Immature natural killer cell (primary cell): ENCODE measurements around the gene NAP1L1. TPM values are rescaled to one million over a fixed set of nuclear protein-coding genes. Genes with fewer than 3 reads are reported as not detected.

Source experiments
- DNase-seq, 3 donors: peaks; one replicate each; pipeline ENCODE4 v3.0.0; 2022; ENCODE audit warnings: mixed read lengths in 1 of 3
- H3K27ac Mint-ChIP-seq, 6 donors: one replicate each; pipeline ENCODE4 v1.8.0; 2020; ENCODE audit warnings: mixed read lengths in 6 of 6, mild to moderate bottlenecking in 5 of 6, inconsistent platforms in 4 of 6, moderate library complexity in 3 of 6
- H3K27me3 Mint-ChIP-seq, 3 donors: one replicate each; pipeline ENCODE4 v1.8.0; 2020 to 2021; ENCODE audit warnings: low read depth in 3 of 3, mild to moderate bottlenecking in 3 of 3, mixed read lengths in 3 of 3, moderate library complexity in 3 of 3, inconsistent platforms in 1 of 3
- H3K36me3 Mint-ChIP-seq, 3 donors: one replicate each; pipeline ENCODE4 v1.8.0; 2020; ENCODE audit warnings: mixed read lengths in 3 of 3, inconsistent platforms in 2 of 3, mild to moderate bottlenecking in 2 of 3
- H3K4me1 Mint-ChIP-seq, 2 donors: one replicate each; pipeline ENCODE4 v1.8.0; 2020; ENCODE audit warnings: inconsistent platforms in 2 of 2, mild to moderate bottlenecking in 2 of 2, mixed read lengths in 2 of 2, moderate library complexity in 1 of 2
- H3K4me3 Mint-ChIP-seq, 5 donors: one replicate each; pipeline ENCODE4 v1.8.0; 2020; ENCODE audit warnings: mild to moderate bottlenecking in 5 of 5, mixed read lengths in 5 of 5, inconsistent platforms in 3 of 5, moderate library complexity in 3 of 5
- H3K9me3 Mint-ChIP-seq, 6 donors: one replicate each; pipeline ENCODE4 v1.8.0; 2020; ENCODE audit warnings: mild to moderate bottlenecking in 6 of 6, mixed read lengths in 6 of 6, inconsistent platforms in 4 of 6, moderate library complexity in 3 of 6
- polyA plus RNA-seq, 3 donors: library from polyadenylated mRNA; unstranded; fragments of 300-500 nt; fragmentation: Illumina TruSeq; gene quantifications; one replicate each; pipeline ENCODE4 v1.2.3, GENCODE V29; 2021

The NAP1L1 gene
- 100 to 1,000 TPM in 1 of 3 donors, 10 to 100 TPM in 2; 66.9 to 108 (median 90.2) TPM for polyA plus RNA-seq

GRCh38 chr12:76083904-76084862 lies at the start of gene NAP1L1:
TSS of gene NAP1L1 (minus strand) at chr12:76084685. CDS start at chr12:76074219, 10,466 bp downstream.
- H3K36me3 Mint-ChIP-seq: no peaks in the 10 kb centered on the region
- peaks cover 11 to 18% (median 13%) of the 10 kb centered on the region in 3 donors for H3K27me3 Mint-ChIP-seq
- DNase-seq: peak; percentile 97
- peaks cover 30 to 61% of the 10 kb centered on the region in 2 donors for H3K4me1 Mint-ChIP-seq
- H3K9me3 Mint-ChIP-seq: no peaks in the 10 kb centered on the region
- H3K27ac Mint-ChIP-seq: peak within 1 kb of the TSS; percentile 98 to 99 (median 99)
- peak within 1 kb of the TSS; percentile 94 to 98 (median 97) for H3K4me3 Mint-ChIP-seq

- no peak for DNase-seq
- H3K36me3 Mint-ChIP-seq: no peaks in the 10 kb centered on the region
- no peaks in the 10 kb centered on the region for H3K9me3 Mint-ChIP-seq
- H3K27ac Mint-ChIP-seq: no peak overlapping the region
- H3K27me3 Mint-ChIP-seq: peaks cover 2 to 5% (median 5%) of the 10 kb centered on the region in 3 donors
- H3K4me1 Mint-ChIP-seq: no peaks in the 10 kb centered on the region
- no peak overlapping the region for H3K4me3 Mint-ChIP-seq
Observed at GRCh38 chr12:76127588-76127987, 43.1 kb upstream of the NAP1L1 start.

DNA sequence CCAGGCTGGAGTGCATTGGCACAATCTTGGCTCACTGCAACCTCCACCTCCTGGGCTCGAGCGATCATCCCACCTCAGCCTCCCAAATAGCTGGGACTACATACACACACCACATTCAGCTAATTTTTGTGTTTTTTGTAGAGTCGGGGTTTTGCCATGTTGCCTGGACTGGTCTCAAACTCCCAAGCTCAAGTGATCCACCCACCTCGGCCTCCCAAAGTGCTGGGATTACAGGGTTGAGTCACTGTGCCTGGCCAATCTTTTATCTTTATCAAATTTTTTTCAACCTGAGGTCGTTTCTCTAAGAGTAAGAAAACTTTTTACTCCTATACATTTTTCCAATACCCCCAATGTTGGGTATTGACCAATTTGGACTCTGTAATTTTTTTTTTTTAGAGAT lies 40.0 kb upstream of the NAP1L1 start:
- no peak overlapping the region for H3K4me3 Mint-ChIP-seq
- no peak for DNase-seq
- H3K9me3 Mint-ChIP-seq: no peaks in the 10 kb centered on the region
- no peaks in the 10 kb centered on the region for H3K4me1 Mint-ChIP-seq
- H3K36me3 Mint-ChIP-seq: no peaks in the 10 kb centered on the region
- no peak overlapping the region for H3K27ac Mint-ChIP-seq
- no peaks in the 10 kb centered on the region for H3K27me3 Mint-ChIP-seq

DNA sequence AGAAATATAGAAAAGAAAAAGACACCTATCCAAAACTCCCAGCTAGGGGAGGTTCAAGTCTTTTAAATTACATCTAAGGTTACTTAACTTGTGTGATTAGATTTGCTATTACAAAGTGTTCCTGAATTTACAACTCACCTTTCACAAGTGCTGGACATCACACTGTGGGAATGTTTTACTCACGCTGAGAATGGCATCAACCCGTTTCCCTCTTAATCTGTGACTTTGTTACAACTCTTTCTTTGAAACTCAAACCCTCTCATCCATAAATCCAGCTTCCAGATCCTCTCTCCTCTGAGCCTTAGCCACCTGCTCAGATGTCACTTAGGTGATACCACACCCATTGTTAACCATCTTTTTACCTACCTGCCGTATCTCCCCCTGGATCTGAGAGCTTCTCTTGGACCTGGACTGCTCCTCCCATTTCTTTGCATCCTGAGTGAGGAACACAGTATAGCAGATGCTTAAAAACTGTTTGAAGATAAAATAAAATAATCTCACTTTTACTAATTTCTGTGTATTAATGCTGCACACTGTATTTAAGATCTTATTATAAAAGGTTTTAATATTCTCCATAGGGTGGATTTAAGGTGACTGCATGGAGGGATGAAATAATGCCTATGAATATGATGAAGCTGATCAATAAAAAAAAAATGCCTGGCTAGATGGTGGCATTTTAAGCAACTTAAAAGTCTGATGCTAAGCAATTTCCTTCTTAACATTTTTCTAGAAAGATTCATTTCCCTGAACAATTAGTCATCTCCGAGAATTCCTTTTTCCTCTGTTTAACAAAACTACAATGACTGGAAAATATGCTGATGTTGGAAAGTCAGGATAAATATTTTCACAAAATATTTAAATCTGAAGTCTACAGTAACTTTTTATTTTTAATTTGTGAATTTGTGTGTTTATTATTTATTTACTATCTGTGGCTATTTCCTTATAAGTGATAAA lies 39.1 kb upstream of the NAP1L1 start:
- no peak for DNase-seq
- H3K36me3 Mint-ChIP-seq: no peaks in the 10 kb centered on the region
- H3K27ac Mint-ChIP-seq: no peak overlapping the region
- H3K4me3 Mint-ChIP-seq: no peak overlapping the region
- no peaks in the 10 kb centered on the region for H3K9me3 Mint-ChIP-seq
- no peaks in the 10 kb centered on the region for H3K4me1 Mint-ChIP-seq
- no peaks in the 10 kb centered on the region for H3K27me3 Mint-ChIP-seq

DNA sequence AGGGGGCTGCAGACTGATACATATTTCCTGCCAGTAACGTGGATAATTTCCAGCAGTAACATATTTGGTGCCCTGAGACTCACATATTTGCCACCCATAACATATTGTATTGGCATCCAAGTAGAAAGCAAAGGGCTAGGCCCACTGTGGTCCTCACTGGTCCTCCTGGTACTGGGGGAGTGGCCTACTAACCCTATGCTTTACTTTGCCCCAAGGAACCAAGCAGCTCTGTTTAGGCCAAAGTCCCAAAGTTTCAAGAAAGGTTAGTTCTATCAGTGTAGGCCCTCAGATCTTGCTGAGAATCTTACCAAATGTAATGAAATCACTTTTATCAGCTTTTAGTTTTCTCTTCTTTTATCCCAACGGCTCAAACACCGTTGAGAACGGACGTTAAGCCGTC lies 35.4 kb upstream of the NAP1L1 start:
- DNase-seq: no peak
- Mint-ChIP-seq H3K9me3 (no peaks in the 10 kb centered on the region), H3K36me3 (no peaks in the 10 kb centered on the region), H3K27ac (no peak overlapping the region), H3K4me1 (no peaks in the 10 kb centered on the region), H3K27me3 (no peaks in the 10 kb centered on the region), H3K4me3 (no peak overlapping the region)

- Mint-ChIP-seq H3K36me3 (no peaks in the 10 kb centered on the region), H3K4me1 (no peaks in the 10 kb centered on the region), H3K27ac (no peak overlapping the region), H3K27me3 (peaks cover 0 to under 1% (median 0%) of the 10 kb centered on the region in 3 donors), H3K4me3 (no peak overlapping the region), H3K9me3 (no peaks in the 10 kb centered on the region)
- DNase-seq: no peak
Observed at GRCh38 chr12:76117751-76118150, 33.3 kb upstream of the NAP1L1 start.

- no peaks in the 10 kb centered on the region for H3K4me1 Mint-ChIP-seq
- no peaks in the 10 kb centered on the region for H3K36me3 Mint-ChIP-seq
- no peak for DNase-seq
- peaks cover 0 to 2% (median 0%) of the 10 kb centered on the region in 3 donors for H3K27me3 Mint-ChIP-seq
- no peaks in the 10 kb centered on the region for H3K9me3 Mint-ChIP-seq
- no peak overlapping the region for H3K27ac Mint-ChIP-seq
- H3K4me3 Mint-ChIP-seq: no peak overlapping the region
Observed at GRCh38 chr12:76117067-76117691, 32.7 kb upstream of the NAP1L1 start.

DNA sequence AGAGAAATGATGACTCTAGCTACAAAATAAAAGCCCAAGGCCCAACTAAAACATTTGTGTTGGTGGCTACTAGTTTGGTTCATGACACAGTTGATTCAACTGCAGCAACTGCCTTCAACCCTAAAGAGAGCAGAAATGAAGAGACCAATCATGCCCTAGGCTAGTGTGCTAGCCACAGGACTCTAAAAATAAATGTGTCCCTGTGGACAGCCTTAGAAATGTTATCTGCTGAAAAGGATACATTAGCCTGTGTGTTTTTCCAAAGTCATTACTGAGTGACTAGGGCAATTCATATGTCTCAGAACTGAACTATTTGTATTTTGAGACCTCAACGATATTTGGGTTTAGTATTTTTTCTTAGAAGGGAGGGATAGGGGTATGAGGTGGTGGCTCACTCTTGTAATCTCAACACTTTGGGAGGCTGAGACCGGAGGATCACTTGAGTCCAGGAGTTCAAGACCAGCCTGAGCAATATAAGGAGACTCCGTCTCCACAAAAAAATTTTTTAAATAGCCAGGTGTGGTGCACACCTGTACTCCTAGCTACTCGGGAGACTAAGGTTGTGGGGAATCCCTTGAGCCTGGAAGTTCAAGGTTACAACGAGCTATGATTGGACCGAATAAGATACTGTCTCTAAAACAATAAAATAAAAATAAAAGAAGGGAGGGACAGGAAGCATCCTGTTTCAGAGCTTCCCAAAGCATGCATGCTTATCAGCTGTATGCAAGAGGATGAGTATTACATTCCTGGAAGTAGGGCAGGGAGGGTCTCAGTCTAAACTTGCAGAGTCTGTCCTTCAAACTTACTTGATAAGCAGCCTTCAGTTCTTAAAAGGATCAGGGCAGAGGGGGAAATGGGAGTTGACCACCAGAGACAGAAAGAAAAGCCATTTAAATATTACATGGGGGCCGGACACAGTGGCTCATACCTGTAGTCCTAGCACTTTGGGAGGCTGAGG lies 29.6 kb upstream of the NAP1L1 start:
- H3K27me3 Mint-ChIP-seq: peaks cover 0 to 8% (median 6%) of the 10 kb centered on the region in 3 donors

DNA sequence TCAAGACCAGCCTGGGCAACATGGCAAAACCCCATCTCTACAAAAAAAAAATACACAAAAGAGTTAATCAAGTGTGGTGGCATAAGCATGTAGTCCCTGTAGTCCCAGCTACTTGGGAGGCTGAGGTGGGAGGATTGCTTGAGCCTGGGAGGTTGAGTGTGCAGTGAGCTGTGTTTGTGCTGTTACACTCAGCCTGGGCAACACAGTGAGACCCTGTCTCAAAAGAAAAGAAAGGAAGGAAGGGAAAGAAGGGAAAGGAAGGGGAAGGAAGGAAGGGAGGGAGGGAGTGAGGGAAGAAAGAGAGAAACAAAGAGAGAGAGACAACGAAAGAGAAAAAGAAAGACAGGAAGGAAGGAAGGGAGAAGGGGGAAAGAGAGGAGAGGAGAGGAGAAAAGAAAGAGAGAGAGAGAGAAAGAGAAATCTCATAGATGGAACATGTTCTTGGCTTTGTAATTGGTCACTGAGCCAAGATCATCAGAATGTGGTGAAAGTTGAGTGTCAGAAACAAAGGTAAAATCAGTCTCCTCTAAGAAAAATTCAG lies 26.8 kb upstream of the NAP1L1 start:
- H3K4me3 Mint-ChIP-seq: no peak overlapping the region
- no peak overlapping the region for H3K27ac Mint-ChIP-seq
- no peaks in the 10 kb centered on the region for H3K4me1 Mint-ChIP-seq
- no peaks in the 10 kb centered on the region for H3K36me3 Mint-ChIP-seq
- peaks cover 0 to 8% (median 6%) of the 10 kb centered on the region in 3 donors for H3K27me3 Mint-ChIP-seq
- DNase-seq: no peak
- peaks cover 0 to under 1% (median 0%) of the 10 kb centered on the region in 6 donors for H3K9me3 Mint-ChIP-seq

More for the DNA sequence above, 29.6 kb upstream of the NAP1L1 start:
- no peak for DNase-seq
- H3K27ac Mint-ChIP-seq: no peak overlapping the region
- H3K4me1 Mint-ChIP-seq: no peaks in the 10 kb centered on the region
- no peaks in the 10 kb centered on the region for H3K36me3 Mint-ChIP-seq
- no peak overlapping the region for H3K4me3 Mint-ChIP-seq
- no peaks in the 10 kb centered on the region for H3K9me3 Mint-ChIP-seq

GRCh38 chr12:76109879-76110278 lies 25.4 kb upstream of the NAP1L1 start:
- no peak overlapping the region for H3K27ac Mint-ChIP-seq
- H3K4me3 Mint-ChIP-seq: no peak overlapping the region
- H3K36me3 Mint-ChIP-seq: no peaks in the 10 kb centered on the region
- H3K4me1 Mint-ChIP-seq: no peaks in the 10 kb centered on the region
- H3K27me3 Mint-ChIP-seq: peaks cover 0 to 8% (median 8%) of the 10 kb centered on the region in 3 donors
- peaks cover 0 to 2% (median 0%) of the 10 kb centered on the region in 6 donors for H3K9me3 Mint-ChIP-seq
- DNase-seq: no peak

DNA sequence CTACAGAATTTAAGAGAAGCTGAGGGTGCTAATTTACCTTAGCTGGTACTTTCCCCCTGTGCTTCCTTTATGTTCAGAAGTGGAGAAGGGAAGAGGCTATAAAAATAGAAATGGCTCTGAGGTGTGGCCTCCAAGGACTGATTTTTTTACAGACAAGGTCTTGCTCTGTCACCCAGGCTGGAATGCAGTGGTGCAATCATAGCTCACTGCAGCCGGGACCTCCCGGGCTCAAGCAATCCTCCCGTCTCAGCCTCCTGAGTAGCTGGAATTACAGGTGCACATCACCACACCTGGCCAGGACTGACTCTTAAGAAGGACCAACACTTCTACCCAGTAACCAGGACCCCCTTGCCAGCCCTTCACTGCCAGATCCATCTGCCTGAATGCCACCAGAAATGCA lies 23.9 kb upstream of the NAP1L1 start:
- no peak overlapping the region for H3K4me3 Mint-ChIP-seq
- no peaks in the 10 kb centered on the region for H3K4me1 Mint-ChIP-seq
- no peak overlapping the region for H3K27ac Mint-ChIP-seq
- H3K36me3 Mint-ChIP-seq: no peaks in the 10 kb centered on the region
- no peak for DNase-seq
- peaks cover 0 to 8% (median 8%) of the 10 kb centered on the region in 3 donors for H3K27me3 Mint-ChIP-seq
- H3K9me3 Mint-ChIP-seq: peaks cover 0 to 2% (median 0%) of the 10 kb centered on the region in 6 donors

DNA sequence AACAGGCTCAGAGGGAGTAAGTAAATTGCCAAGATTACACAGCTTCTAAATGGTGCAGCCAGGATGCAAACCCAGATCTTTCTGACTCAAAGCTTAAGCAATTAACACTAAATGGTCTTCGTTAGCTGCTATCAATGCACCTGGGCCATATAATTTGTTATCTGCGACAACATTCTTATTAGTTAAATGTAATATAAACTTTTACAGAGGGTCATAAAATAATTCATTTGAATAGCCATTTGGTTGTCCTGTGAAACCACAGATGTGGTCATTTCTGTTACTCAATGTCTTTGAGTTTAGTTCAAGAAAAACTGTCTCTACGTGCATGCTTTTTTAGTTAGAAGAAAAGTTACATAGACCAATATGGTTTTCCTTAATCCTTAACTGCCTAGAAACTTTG lies 22.1 kb upstream of the NAP1L1 start:
- Mint-ChIP-seq H3K4me1 (no peaks in the 10 kb centered on the region), H3K27ac (no peak overlapping the region), H3K9me3 (peaks cover 0 to 2% (median 0%) of the 10 kb centered on the region in 6 donors), H3K4me3 (no peak overlapping the region), H3K27me3 (peaks cover 0 to 8% (median 7%) of the 10 kb centered on the region in 3 donors), H3K36me3 (no peaks in the 10 kb centered on the region)
- DNase-seq: no peak
